NB4 (cell line): Measurements from ENCODE around the gene ZNF43.
"Not testable (repeated sequence)": the region's sequence is repeated elsewhere in the genome, so short reads cannot be mapped to it uniquely, and the experiment has no call there.

Experiments
- DNase-seq: peaks from one replicate; pipeline ENCODE4 v3.0.0; 2010; ENCODE audit warnings: low read depth
- H3K4me3 ChIP-seq: one replicate; pipeline ENCODE4 v1.5.1; 2011; ENCODE audit warnings: mild to moderate bottlenecking, low read depth, low read length, moderate library complexity
- MYC ChIP-seq: IDR thresholded peaks from 2 replicates; pipeline ENCODE4 v1.6.1; 2011; ENCODE audit warnings: low read depth, low read length
- POLR2A ChIP-seq: IDR thresholded peaks from 2 replicates; pipeline ENCODE4 v1.6.1; 2011; ENCODE audit warnings: mild to moderate bottlenecking; ENCODE audit not compliant: insufficient read length; ENCODE audit errors: extremely low read depth
- TF ChIP-seq, protein P1 (sequence below): IDR thresholded peaks from 2 replicates; pipeline ENCODE4 v1.6.1; 2011; ENCODE audit warnings: low read depth, low read length
- TF ChIP-seq, protein P2 (sequence below): IDR thresholded peaks from one replicate; pipeline ENCODE4 v1.5.1; 2012; ENCODE audit warnings: low read depth, low read length

The ZNF43 gene

DNA sequence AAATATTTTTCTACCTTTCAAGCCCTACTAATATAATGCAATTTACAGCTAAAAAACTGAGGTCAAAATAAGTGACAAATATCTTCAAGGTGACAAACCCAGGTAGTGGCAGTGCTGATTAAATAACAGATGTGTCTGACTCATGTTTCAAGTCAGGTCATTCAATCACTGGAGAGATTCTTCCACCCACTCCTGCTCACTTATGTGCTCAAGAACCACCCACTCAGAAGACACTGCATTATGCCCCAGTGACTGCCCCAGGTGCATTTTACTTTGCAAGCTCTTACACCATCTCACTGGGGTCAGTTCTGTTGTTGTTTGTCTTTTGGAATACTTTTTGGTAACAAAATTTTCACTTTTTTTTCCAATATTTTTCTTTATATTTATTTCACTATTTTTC is 70.8 kb downstream of the ZNF43 start:
- TF ChIP-seq MYC = no peak
- TF ChIP-seq POLR2A = no peak
- TF ChIP-seq, protein P1, sequence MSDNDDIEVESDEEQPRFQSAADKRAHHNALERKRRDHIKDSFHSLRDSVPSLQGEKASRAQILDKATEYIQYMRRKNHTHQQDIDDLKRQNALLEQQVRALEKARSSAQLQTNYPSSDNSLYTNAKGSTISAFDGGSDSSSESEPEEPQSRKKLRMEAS = no peak
- TF ChIP-seq, protein P2, sequence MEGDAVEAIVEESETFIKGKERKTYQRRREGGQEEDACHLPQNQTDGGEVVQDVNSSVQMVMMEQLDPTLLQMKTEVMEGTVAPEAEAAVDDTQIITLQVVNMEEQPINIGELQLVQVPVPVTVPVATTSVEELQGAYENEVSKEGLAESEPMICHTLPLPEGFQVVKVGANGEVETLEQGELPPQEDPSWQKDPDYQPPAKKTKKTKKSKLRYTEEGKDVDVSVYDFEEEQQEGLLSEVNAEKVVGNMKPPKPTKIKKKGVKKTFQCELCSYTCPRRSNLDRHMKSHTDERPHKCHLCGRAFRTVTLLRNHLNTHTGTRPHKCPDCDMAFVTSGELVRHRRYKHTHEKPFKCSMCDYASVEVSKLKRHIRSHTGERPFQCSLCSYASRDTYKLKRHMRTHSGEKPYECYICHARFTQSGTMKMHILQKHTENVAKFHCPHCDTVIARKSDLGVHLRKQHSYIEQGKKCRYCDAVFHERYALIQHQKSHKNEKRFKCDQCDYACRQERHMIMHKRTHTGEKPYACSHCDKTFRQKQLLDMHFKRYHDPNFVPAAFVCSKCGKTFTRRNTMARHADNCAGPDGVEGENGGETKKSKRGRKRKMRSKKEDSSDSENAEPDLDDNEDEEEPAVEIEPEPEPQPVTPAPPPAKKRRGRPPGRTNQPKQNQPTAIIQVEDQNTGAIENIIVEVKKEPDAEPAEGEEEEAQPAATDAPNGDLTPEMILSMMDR = no peak
- H3K4me3 ChIP-seq = peak overlapping the region; percentile 16
- no peak for DNase-seq

DNA sequence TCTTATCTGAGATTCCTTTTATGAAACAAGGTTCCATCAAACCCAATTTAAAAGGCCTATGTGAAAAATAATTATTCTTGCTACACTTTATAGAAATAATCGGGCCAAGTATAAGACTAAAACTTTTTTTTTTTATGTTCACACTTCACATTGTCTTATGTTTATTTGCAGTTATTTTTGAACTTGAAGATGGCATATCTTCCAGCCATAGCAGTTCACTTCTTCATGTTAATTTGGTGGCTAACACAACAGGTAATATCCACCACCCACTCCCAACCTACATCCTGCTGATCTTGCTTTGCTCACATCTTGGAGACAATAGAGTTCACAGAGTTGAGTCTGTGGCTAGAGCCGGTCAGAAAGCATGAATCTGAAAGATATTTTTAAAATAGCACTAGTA is 74.4 kb downstream of the ZNF43 start:
- not testable (repeated sequence) for H3K4me3 ChIP-seq, DNase-seq

DNA sequence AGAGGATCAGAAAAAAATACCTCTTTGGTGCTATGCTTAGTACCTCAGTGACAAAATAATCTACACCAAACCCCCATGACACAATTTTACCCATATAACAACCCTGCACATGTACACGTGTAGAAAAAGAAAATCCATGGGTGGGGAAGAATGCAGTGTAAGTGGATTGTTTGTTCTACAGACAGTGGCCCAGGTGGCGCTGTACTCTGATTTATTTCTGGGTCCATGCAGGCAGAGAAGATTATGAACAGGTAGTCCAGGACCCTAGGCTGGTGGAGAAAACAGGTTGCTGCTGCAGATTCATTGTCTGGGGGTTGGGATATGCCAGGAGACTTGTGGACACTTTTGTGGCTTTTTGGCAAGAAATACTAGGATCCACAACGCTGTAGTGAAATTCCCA is 77.7 kb downstream of the ZNF43 start:
- no peak for TF ChIP-seq MYC
- no peak for TF ChIP-seq POLR2A
- TF ChIP-seq, protein P1 = no peak
- DNase-seq = no peak
- no peak overlapping the region for H3K4me3 ChIP-seq

DNA sequence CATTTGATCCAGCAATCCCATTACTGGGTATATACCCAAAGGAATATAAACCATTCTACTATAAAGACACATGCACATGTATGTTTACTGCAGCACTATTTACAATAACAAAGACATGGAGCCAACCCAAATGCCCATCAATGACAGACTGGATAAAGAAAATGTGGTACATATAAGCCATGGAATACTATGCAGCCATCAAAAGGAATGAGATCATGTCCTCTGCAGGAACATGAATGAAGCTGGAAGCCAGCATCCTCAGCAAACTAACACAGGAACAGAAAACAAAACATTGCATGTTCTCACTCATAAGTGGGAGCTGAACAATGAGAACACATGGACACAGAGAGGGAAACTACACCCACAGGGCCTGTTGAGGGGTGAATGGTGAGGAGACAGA is 80.4 kb downstream of the ZNF43 start:
- DNase-seq, H3K4me3 ChIP-seq: not testable (repeated sequence)
